Measurements from ENCODE around the gene FAM90A1. TPM values are rescaled to one million over a fixed set of nuclear protein-coding genes. Genes with fewer than 3 reads are reported as not detected.
A peak's percentile ranks its signal among the peaks of the same experiment; 100 is the strongest.
"Not testable (repeated sequence)": the region's sequence is repeated elsewhere in the genome, so short reads cannot be mapped to it uniquely, and the experiment has no call there.

Gene FAM90A1
- total and polyA plus RNA-seq, 11 donors: 0.03 to 0.20 (median 0.16) TPM; not detected in 4

GRCh38 chr12:8243682-8244161, 16.3 kb upstream of the FAM90A1 start:
- intact Hi-C loops (cut with DNase I): loop anchor here in 1 of 10 donors (5.0 kb wide), 1 partner anchor 211 kb away; the partner anchor contains the start of gene FOXJ2

GRCh38 chr12:8242880-8243681, 15.7 kb upstream of the FAM90A1 start:
- Histone ChIP-seq H3K4me3 (peak overlapping the region; percentile 73 to 97 (median 82)), H3K27ac (peak overlapping the region; percentile 9 to 86 (median 75))
- H3K27me3 ChIP-seq, H3K4me1 ChIP-seq, H3K9me3 ChIP-seq, H3K36me3 ChIP-seq: not testable (repeated sequence)
- intact Hi-C loops (cut with DNase I): loop anchor here in 1 of 10 donors (5.0 kb wide), 1 partner anchor 211 kb away; the partner anchor contains the start of gene FOXJ2
- 1 to 2% (median 1%) methylated on average over 11 to 57 of the region's 57 CpGs for WGBS, 4 donors
- ATAC-seq: peak; percentile 100
- peak; percentile 97 to 100 (median 98) for DNase-seq

More at GRCh38 chr12:8243682-8244161, 16.3 kb upstream of the FAM90A1 start:
- peak in 1 of 5 donors; percentile 67 for DNase-seq
- peak overlapping the region; percentile 16 to 97 (median 82) for H3K4me3 ChIP-seq
- not testable (repeated sequence) for H3K4me1 ChIP-seq, H3K36me3 ChIP-seq, H3K27me3 ChIP-seq, ATAC-seq, H3K9me3 ChIP-seq
- WGBS, 4 donors: 0 to 1% (median 1%) methylated on average over 17 to 35 of the region's 35 CpGs
- peak in 1 of 2 donors; percentile 48 for TF ChIP-seq POLR2A (IDR thresholded peaks at IDR 0.05)
- H3K27ac ChIP-seq: peak overlapping the region in 11 of 12 donors; percentile 49 to 86 (median 77)

- 0% methylated on average over 6 to 28 of the region's 28 CpGs for WGBS, 4 donors
Measured at GRCh38 chr12:8242622-8242879, 15.1 kb upstream of the FAM90A1 start.

GRCh38 chr12:8241917-8242621, 14.7 kb upstream of the FAM90A1 start:
- intact Hi-C loops (cut with DNase I): loop anchor here in 1 of 10 donors (5.0 kb wide), 1 partner anchor 210 kb away; the partner anchor contains the start of gene FOXJ2
- not testable (repeated sequence) for H3K9me3 ChIP-seq, H3K4me1 ChIP-seq, H3K27me3 ChIP-seq, H3K36me3 ChIP-seq, ATAC-seq
- peak overlapping the region; percentile 73 to 97 (median 82) for H3K4me3 ChIP-seq
- DNase-seq: peak in 2 of 5 donors; percentile 22 to 32
- H3K27ac ChIP-seq: peak overlapping the region in 10 of 12 donors; percentile 19 to 86 (median 66)
- WGBS, 4 donors: 8 to 17% (median 11%) methylated on average over 17 to 19 of the region's 20 CpGs

More at GRCh38 chr12:8242622-8242879, 15.1 kb upstream of the FAM90A1 start:
- peak in 1 of 2 donors; percentile 20 for TF ChIP-seq POLR2A (IDR thresholded peaks at IDR 0.05)
- not testable (repeated sequence) for DNase-seq, ATAC-seq, H3K9me3 ChIP-seq, H3K4me1 ChIP-seq, H3K36me3 ChIP-seq, H3K27me3 ChIP-seq
- Histone ChIP-seq H3K4me3 (peak overlapping the region; percentile 73 to 97 (median 82)), H3K27ac (peak overlapping the region in 10 of 12 donors; percentile 19 to 86 (median 66))
- intact Hi-C loops (cut with DNase I): loop anchor here in 1 of 10 donors (5.0 kb wide), 1 partner anchor 210 kb away; the partner anchor contains the start of gene FOXJ2

- intact Hi-C loops (cut with DNase I): loop anchor here in 1 of 10 donors (5.0 kb wide), 1 partner anchor 208 kb away; the partner anchor contains the start of gene FOXJ2
- 68 to 76% (median 70%) methylated on average over 13 of the region's 13 CpGs for WGBS, 4 donors
Measured at GRCh38 chr12:8240340-8241114, 13.1 kb upstream of the FAM90A1 start.

GRCh38 chr12:8237031-8237430, 9.6 kb upstream of the FAM90A1 start:
- H3K4me3 ChIP-seq, H3K36me3 ChIP-seq, DNase-seq, ATAC-seq, H3K4me1 ChIP-seq, H3K27me3 ChIP-seq, H3K9me3 ChIP-seq, H3K27ac ChIP-seq: not testable (repeated sequence)
- 75 to 80% (median 76%) methylated on average over 12 of the region's 12 CpGs for WGBS, 4 donors
- intact Hi-C loops (cut with DNase I): loop anchor here in 5 of 10 donors (2.0 to 10.0 kb wide), 4 partner anchors 52 to 152 kb away; partner anchors contain the start of gene NECAP1 (in 1 of the 5)

More at GRCh38 chr12:8240340-8241114, 13.1 kb upstream of the FAM90A1 start:
- H3K27me3 ChIP-seq, H3K27ac ChIP-seq, DNase-seq, H3K36me3 ChIP-seq, H3K4me1 ChIP-seq, H3K9me3 ChIP-seq, H3K4me3 ChIP-seq, ATAC-seq: not testable (repeated sequence)

- intact Hi-C loops (cut with DNase I): loop anchor here in 5 of 10 donors (2.0 to 10.0 kb wide), 4 partner anchors 51 to 151 kb away; partner anchors contain the start of gene NECAP1 (in 1 of the 5)
- WGBS, 4 donors: 80 to 91% (median 87%) methylated on average over 17 to 26 of the region's 26 CpGs
- H3K36me3 ChIP-seq, H3K4me1 ChIP-seq, DNase-seq, H3K9me3 ChIP-seq, H3K27me3 ChIP-seq, ATAC-seq, H3K27ac ChIP-seq, H3K4me3 ChIP-seq: not testable (repeated sequence)
Measured at GRCh38 chr12:8235316-8236157, 8.1 kb upstream of the FAM90A1 start.

- not testable (repeated sequence) for H3K4me3 ChIP-seq, H3K9me3 ChIP-seq, DNase-seq, ATAC-seq, H3K36me3 ChIP-seq, H3K27ac ChIP-seq, H3K27me3 ChIP-seq, H3K4me1 ChIP-seq
- WGBS, 4 donors: 61 to 76% (median 73%) methylated on average over 6 to 7 of the region's 7 CpGs
- intact Hi-C loops (cut with DNase I): loop anchor here in 6 of 10 donors (5.0 to 10.0 kb wide), 4 partner anchors 50 to 150 kb away; partner anchors contain the start of gene NECAP1 (in 1 of the 6)
Measured at GRCh38 chr12:8234746-8235145, 7.3 kb upstream of the FAM90A1 start.

All from heart left ventricle (tissue), 16 donors.